Vagina (tissue), 2 donors: ENCODE data around the gene TBCA.

ENCODE experiments used
- CTCF ChIP-seq, 3 experiments: fragments of 450-650 bp in 2 of 3; fragments of 200-600 bp in 1 of 3; sonication (generic) in 1 of 3; IDR thresholded peaks; one replicate each; pipeline ENCODE4 v1.5.1; 2017 to 2019; ENCODE audit warnings: antibody characterized with exemption in 3 of 3, mild to moderate bottlenecking in 2 of 3, moderate library complexity in 2 of 3
- POLR2A ChIP-seq, 2 donors: fragments of 450-650 bp; IDR thresholded peaks; one replicate each; pipeline ENCODE4 v1.6.1; 2017; ENCODE audit warnings: antibody characterized with exemption in 2 of 2, mild to moderate bottlenecking in 2 of 2, moderate library complexity in 2 of 2
- POLR2AphosphoS5 ChIP-seq, 2 donors: sonication (generic); formaldehyde crosslinking; IDR thresholded peaks; one replicate each; pipeline ENCODE4 v1.9.0; 2017; ENCODE audit warnings: antibody characterized with exemption in 2 of 2, mild to moderate bottlenecking in 2 of 2, low read depth in 1 of 2; ENCODE audit not compliant: insufficient read depth in 1 of 2

- no peak for TF ChIP-seq POLR2AphosphoS5 (IDR thresholded peaks at IDR 0.05; ENCODE audit: insufficient read depth in 1 of 2, low read depth in 1 of 2)
- TF ChIP-seq CTCF (IDR thresholded peaks at IDR 0.05): no peak
- TF ChIP-seq POLR2A (IDR thresholded peaks at IDR 0.05): no peak
Measured at GRCh38 chr5:77778881-77779438, 2.8 kb upstream of the TBCA start.
